Measurements from ENCODE around the gene CALHM5.
"Not testable (repeated sequence)": the region's sequence is repeated elsewhere in the genome, so short reads cannot be mapped to it uniquely, and the experiment has no call there.

Gene CALHM5

GRCh38 chr6:116511424-116512110 lies at the start of gene CALHM5:
CALHM5 (plus strand) TSS chr6:116511639; CDS start chr6:116511697, 58 bp downstream.
- no peak for DNase-seq (ENCODE audit: low read depth in 2 of 2)

GRCh38 chr6:116461932-116462885 lies 49.2 kb upstream of the CALHM5 start:
- peak in 1 of 2 donors; percentile 53 for DNase-seq (ENCODE audit: low read depth in 2 of 2)

- DNase-seq (ENCODE audit: low read depth in 2 of 2), result no peak
Observed at GRCh38 chr6:116463301-116463700, 48.1 kb upstream of the CALHM5 start.

- DNase-seq (ENCODE audit: low read depth in 2 of 2), result no peak
Observed at GRCh38 chr6:116465246-116465645, 46.2 kb upstream of the CALHM5 start.

- no peak for DNase-seq (ENCODE audit: low read depth in 2 of 2)
Observed at GRCh38 chr6:116467096-116467495, 44.3 kb upstream of the CALHM5 start.

- DNase-seq (ENCODE audit: low read depth in 2 of 2), result no peak
Observed at GRCh38 chr6:116467514-116467913, 43.9 kb upstream of the CALHM5 start.

- DNase-seq (ENCODE audit: low read depth in 2 of 2), result no peak
Observed at GRCh38 chr6:116468293-116468692, 43.1 kb upstream of the CALHM5 start.

- DNase-seq (ENCODE audit: low read depth in 2 of 2), result no peak
Observed at GRCh38 chr6:116471531-116471930, 39.9 kb upstream of the CALHM5 start.

GRCh38 chr6:116472706-116473105 lies 38.7 kb upstream of the CALHM5 start:
- DNase-seq (ENCODE audit: low read depth in 2 of 2), result no peak

- DNase-seq (ENCODE audit: low read depth in 2 of 2), result no peak
Observed at GRCh38 chr6:116475141-116475540, 36.3 kb upstream of the CALHM5 start.

- DNase-seq (ENCODE audit: low read depth in 2 of 2), result peak in 1 of 2 donors; percentile 8
Observed at GRCh38 chr6:116476002-116476678, 35.3 kb upstream of the CALHM5 start.

GRCh38 chr6:116482780-116483179 lies 28.7 kb upstream of the CALHM5 start:
- DNase-seq (ENCODE audit: low read depth in 2 of 2), result no peak

- DNase-seq (ENCODE audit: low read depth in 2 of 2), result no peak
Observed at GRCh38 chr6:116483616-116484015, 27.8 kb upstream of the CALHM5 start.

GRCh38 chr6:116485559-116486184 lies 25.8 kb upstream of the CALHM5 start:
- DNase-seq (ENCODE audit: low read depth in 2 of 2), result no peak

GRCh38 chr6:116491610-116492330 lies 19.7 kb upstream of the CALHM5 start:
- DNase-seq (ENCODE audit: low read depth in 2 of 2), result no peak

- DNase-seq (ENCODE audit: low read depth in 2 of 2), result no peak
Observed at GRCh38 chr6:116492331-116493067, 18.9 kb upstream of the CALHM5 start.

- DNase-seq (ENCODE audit: low read depth in 2 of 2), result not testable (repeated sequence)
Observed at GRCh38 chr6:116495161-116495560, 16.3 kb upstream of the CALHM5 start.

- no peak for DNase-seq (ENCODE audit: low read depth in 2 of 2)
Observed at GRCh38 chr6:116497113-116497676, 14.2 kb upstream of the CALHM5 start.

- no peak for DNase-seq (ENCODE audit: low read depth in 2 of 2)
Observed at GRCh38 chr6:116500969-116501433, 10.4 kb upstream of the CALHM5 start.

GRCh38 chr6:116507324-116507723 lies 4.1 kb upstream of the CALHM5 start:
- DNase-seq (ENCODE audit: low read depth in 2 of 2), result no peak
